ENCODE results near the gene OSCP1.

GRCh38 chr1:36420836-36421317 lies 29.4 kb downstream of the OSCP1 start:
- TF ChIP-seq CTCF (IDR thresholded peaks at IDR 0.05) (peak; percentile 97), POLR2AphosphoS5 (IDR thresholded peaks at IDR 0.05; ENCODE audit: low read depth, low read length) (no peak)
